K562 (cell line): ENCODE data around the gene PTK7. TPM values are rescaled to one million over a fixed set of nuclear protein-coding genes. Genes with fewer than 3 reads are reported as not detected.
A peak's percentile ranks its signal among the peaks of the same experiment; 100 is the strongest.

Source experiments
- ATAC-seq: fragments of 200-7000 bp; cut with Tn5 transposase; 3 replicates; pipeline ENCODE4 v1.9.1; 2020; ENCODE audit warnings: moderate library complexity
- BruUV-seq: library from RNA; stranded (reverse); fragments of 400-500 nt; replicated peaks from 2 replicates; lab custom pipeline; 2021; lab: Mats Ljungman, UMichigan
- CTCF ChIA-PET: fragments of 300-600 bp; formaldehyde crosslinking; extraction: SDS; loops from one replicate; lab custom pipeline; 2021; ENCODE audit warnings: low intra/inter-chr PET ratio; lab: Yijun Ruan, JAX
- POLR2A ChIA-PET: fragments of 300-600, 350-650 bp; sonication (Branson Sonifier 250); formaldehyde crosslinking; extraction: SDS; loops from one replicate; lab custom pipeline; 2021; ENCODE audit warnings: antibody characterized with exemption, inconsistent platforms; lab: Yijun Ruan, JAX
- DNase-seq, 4 experiments: peaks; one replicate each; pipeline versions ENCODE4 v3.0.0 to v3.0.0-alpha.2; 2011 to 2018; ENCODE audit warnings: low spot score in 3 of 4, mixed read lengths in 3 of 4; ENCODE audit errors: extremely low read depth in 1 of 4
- FAIRE-seq: peaks from 2 replicates; lab custom pipeline; 2011; peaks lifted over from hg19 to GRCh38; lab: Jason Lieb, UNC
- H2AFZ ChIP-seq: 2 replicates; pipeline ENCODE4 v1.6.0; 2011; ENCODE audit warnings: low read depth, low read length, control low read depth, inconsistent platforms
- H3K27ac ChIP-seq: fragments of 200-600 bp; 3 replicates; pipeline ENCODE4 v1.8.0; 2011; ENCODE audit warnings: low read depth, mild to moderate bottlenecking, control low read depth, inconsistent platforms, low read length, moderate library complexity, mixed read lengths; ENCODE audit errors: extremely low read depth
- H3K27me3 ChIP-seq, 2 experiments: fragments of 300-600 bp in 1 of 2; 2 replicates in 1 of 2; 3 replicates in 1 of 2; pipeline versions ENCODE4 v1.6.0 to v1.8.0; 2011; ENCODE audit warnings: inconsistent platforms in 2 of 2, low read length in 2 of 2, mild to moderate bottlenecking in 1 of 2, mixed read lengths in 1 of 2, moderate library complexity in 1 of 2; ENCODE audit not compliant: control insufficient read depth in 2 of 2, insufficient read depth in 2 of 2
- H3K36me3 ChIP-seq: fragments of 300-600 bp; 3 replicates; pipeline ENCODE4 v1.8.0; 2011; ENCODE audit warnings: mild to moderate bottlenecking, low read length, inconsistent platforms; ENCODE audit not compliant: control insufficient read depth, insufficient read depth
- H3K4me1 ChIP-seq, 2 experiments: fragments of 200-600 bp in 1 of 2; replicated peaks in 1 of 2; 2 replicates in 1 of 2; 3 replicates in 1 of 2; pipeline versions ENCODE4 v1.5.1 to v1.8.0; 2011; ENCODE audit warnings: inconsistent platforms in 2 of 2, low read length in 2 of 2, mild to moderate bottlenecking in 1 of 2, mixed read lengths in 1 of 2, moderate library complexity in 1 of 2; ENCODE audit not compliant: control insufficient read depth in 2 of 2, insufficient read depth in 2 of 2
- H3K4me2 ChIP-seq: 2 replicates; pipeline ENCODE4 v1.6.1; 2011; ENCODE audit warnings: low read length, control low read depth, inconsistent platforms, mixed read lengths; ENCODE audit not compliant: insufficient read depth
- H3K4me3 ChIP-seq: fragments of 200-600 bp; sonication (generic), shearing (Covaris generic); 2 replicates; pipeline ENCODE4 v1.5.1; 2016; ENCODE audit warnings: control low read depth, inconsistent platforms
- H3K79me2 ChIP-seq: fragments of 200-600 bp; 3 replicates; pipeline ENCODE4 v1.8.0; 2011; ENCODE audit warnings: low read length, inconsistent platforms; ENCODE audit not compliant: control insufficient read depth, insufficient read depth
- H3K9ac ChIP-seq, 2 experiments: 2 replicates each; pipeline versions ENCODE4 v1.6.0 to v1.6.1; 2011; ENCODE audit warnings: low read depth in 2 of 2, low read length in 2 of 2, control low read depth in 1 of 2, inconsistent platforms in 1 of 2, mild to moderate bottlenecking in 1 of 2, mixed read lengths in 1 of 2; ENCODE audit not compliant: insufficient read depth in 1 of 2
- H3K9me1 ChIP-seq: one replicate; pipeline ENCODE4 v1.6.0; 2011; ENCODE audit warnings: inconsistent platforms, mild to moderate bottlenecking, low read length, moderate library complexity; ENCODE audit not compliant: control insufficient read depth, insufficient read depth
- H3K9me3 ChIP-seq: replicated peaks from 2 replicates; pipeline ENCODE4 v1.5.1; 2011; ENCODE audit warnings: low read depth, low read length, inconsistent platforms; ENCODE audit not compliant: control insufficient read depth, insufficient read depth
- H4K20me1 ChIP-seq: replicated peaks from 2 replicates; pipeline ENCODE4 v1.6.1; 2011; ENCODE audit warnings: low read length, inconsistent platforms, mixed read lengths; ENCODE audit not compliant: control insufficient read depth, insufficient read depth
- ARID1B ChIP-seq: fragments of 450-650 bp; IDR thresholded peaks from 2 replicates; pipeline ENCODE4 v1.6.1; 2016; ENCODE audit warnings: antibody characterized with exemption, mild to moderate bottlenecking, inconsistent platforms
- CHD4 ChIP-seq: fragments of 200-600 bp; sonication (generic); IDR thresholded peaks from 3 replicates; pipeline ENCODE4 v1.6.1; 2012; ENCODE audit warnings: low read depth, mild to moderate bottlenecking, mixed read lengths, low read length, inconsistent platforms; ENCODE audit not compliant: insufficient read depth, insufficient replicate concordance, poor library complexity, severe bottlenecking
- CREB3 ChIP-seq: fragments of 450-650 bp; conservative IDR thresholded peaks from 2 replicates; pipeline ENCODE4 v1.6.1; 2016; ENCODE audit warnings: missing genetic modification characterization, low read depth, mild to moderate bottlenecking, missing compliant biosample characterization, moderate library complexity
- CUX1 ChIP-seq: fragments of 200-800 bp; sonication (Bioruptor generic); IDR thresholded peaks from 2 replicates; pipeline ENCODE4 v1.6.1; 2016; ENCODE audit warnings: missing genetic modification characterization, missing compliant biosample characterization
- DPF2 ChIP-seq: fragments of 450-650 bp; IDR thresholded peaks from 2 replicates; pipeline ENCODE4 v1.6.1; 2016
- NR2C2 ChIP-seq, 2 experiments: fragments of 200-800 bp in 1 of 2; sonication (Bioruptor generic) in 1 of 2; sonication (generic) in 1 of 2; formaldehyde crosslinking in 1 of 2; IDR thresholded peaks; 2 replicates each; pipeline versions ENCODE4 v1.6.1 to v1.8.0; 2016 to 2022; ENCODE audit warnings: mild to moderate bottlenecking in 1 of 2, missing compliant biosample characterization in 1 of 2, missing genetic modification characterization in 1 of 2, missing genetic modification reagents in 1 of 2
- RHOXF2B ChIP-seq: fragments of 250-450 bp; sonication (Bioruptor Pico); conservative IDR thresholded peaks from 2 replicates; pipeline ENCODE4 v1.5.1; 2021
- RNF2 ChIP-seq: sonication (generic); IDR thresholded peaks from 2 replicates; pipeline ENCODE4 v1.6.1; 2016
- SAP30 ChIP-seq: fragments of 200-600 bp; sonication (generic); IDR thresholded peaks from 2 replicates; pipeline ENCODE4 v1.6.1; 2012; ENCODE audit warnings: borderline replicate concordance, low read depth, mild to moderate bottlenecking, moderate library complexity, low read length, control low read depth, inconsistent platforms; ENCODE audit not compliant: insufficient read depth, poor library complexity, severe bottlenecking
- TCF3 ChIP-seq: sonication (generic); formaldehyde crosslinking; IDR thresholded peaks from 2 replicates; pipeline ENCODE4 v1.4.0; 2020; ENCODE audit warnings: mild to moderate bottlenecking, missing genetic modification reagents
- ZBTB2 ChIP-seq: fragments of 450-650 bp; IDR thresholded peaks from 2 replicates; pipeline ENCODE4 v1.6.1; 2016; ENCODE audit warnings: antibody characterized with exemption
- WGBS: fragments of 100-300 bp; shearing (Covaris generic); methylation state at CpG from one replicate; pipeline ENCODE4 v1.1.6; 2016; ENCODE audit warnings: low coverage, mixed read lengths; ENCODE audit not compliant: insufficient coverage; ENCODE audit errors: missing lambda C conversion rate; 5-methylcytosine and 5-hydroxymethylcytosine counted together
- in situ Hi-C: fragments of 300-500 bp; cut with MboI; formaldehyde crosslinking; loops from 4 replicates; pipeline ENCODE4 v1.15.0; 2018; ENCODE audit warnings: inconsistent platforms, mixed read lengths
- intact Hi-C: fragments of 100-400 bp; cut with micrococcal nuclease; formaldehyde crosslinking; loops from 2 replicates; pipeline ENCODE4 v1.14.2; 2022
- polyA plus RNA-seq, 8 experiments: library from polyadenylated mRNA; depleted of rRNA in 4 of 8; stranded (reverse) in 5 of 8; unstranded in 3 of 8; fragments of >200 nt; fragmentation: Nextera tagmentation in 2 of 8; fragmentation: Illumina TruSeq in 1 of 8; extraction: Ambion mirVana in 2 of 8; extraction: Trizol in 1 of 8; gene quantifications; 2 replicates each; pipeline versions ENCODE4 v1.2.1 to v1.2.3, GENCODE V29; 2011 to 2014; ENCODE audit warnings: inconsistent platforms in 1 of 8, missing spikeins in 1 of 8
- total RNA-seq, 7 experiments: library from RNA; depleted of rRNA in 6 of 7; stranded (reverse); fragments of >200 nt in 6 of 7; fragmentation: Illumina TruSeq in 2 of 7; extraction: Trizol in 2 of 7; gene quantifications; 2 replicates each; pipeline versions ENCODE4 v1.2.1 to v1.2.3, GENCODE V29; 2011 to 2021; ENCODE audit warnings: low replicate concordance in 1 of 7

PTK7 gene
- total and polyA plus RNA-seq, 9 of the 15 experiments (the other 6 are each of a cell fraction or from before 2014, with no cell fraction given), result 0.20 to 6.8 (median 4.2) TPM

- TF ChIP-seq ZBTB2 (0 out of 2 replicates have a peak, but pooled peaks have one; percentile 43), DPF2 (peak; percentile 18; the same call in 1 of the 2 replicates), CHD4 (peak; percentile 11), ARID1B (0 out of 2 replicates have a peak, but pooled peaks have one; percentile 9), TCF3 (CRISPR knock-in tag) (peak; percentile 10; the same call in 1 of the 2 replicates)
These were observed 104.9 kb downstream of the PTK7 start (continued) for GRCh38 chr6:43180985-43181384.

- intact Hi-C loops (no loop called here), in situ Hi-C loops (no loop called here)
- DNase-seq (no peak), FAIRE-seq (no peak), ATAC-seq (peak; percentile 1; the same call in 2 of the 3 replicates)
- 24% methylated on average over 9 of the region's 9 CpGs for WGBS
- H3K9me1 ChIP-seq, result no peaks in the 10 kb centered on the region
- H3K36me3 ChIP-seq, result peaks cover 61% of the 10 kb centered on the region
- H3K9ac ChIP-seq, result peak overlapping the region; percentile 77 to 91
- peaks cover 24% of the 10 kb centered on the region; the same call in 2 of the 3 replicates for H3K79me2 ChIP-seq
- TSS peak; percentile 94 for BruUV-seq
- no peaks in the 10 kb centered on the region for H4K20me1 ChIP-seq
- H3K27me3 ChIP-seq, result no peaks in the 10 kb centered on the region
- no peaks in the 10 kb centered on the region for H3K9me3 ChIP-seq
- H2AFZ ChIP-seq, result peak overlapping the region; percentile 89
- ChIA-PET POLR2A (interaction anchor here (0.6 to 4.0 kb wide), 10 partner anchors 9 to 255 kb away, joined by 3 to 40 read pairs (median 4); partner anchors contain the start of genes DNPH1 and SRF), CTCF (interaction anchor here (0.6 to 0.8 kb wide), 2 partner anchors 9 to 47 kb away, joined by 3 to 5 read pairs; no protein-coding TSS in a partner anchor)
- peak overlapping the region; percentile 68 for H3K4me3 ChIP-seq
- peak overlapping the region; percentile 85 for H3K27ac ChIP-seq
- H3K4me2 ChIP-seq, result peak overlapping the region; percentile 99
- H3K4me1 ChIP-seq, result peaks cover 37 to 51% of the 10 kb centered on the region in 2 experiments
- no peak for TF ChIP-seq NR2C2 (CRISPR knock-in tag; IDR thresholded peaks at IDR 0.05)
- TF ChIP-seq NR2C2 (tag; IDR thresholded peaks at IDR 0.05), result no peak
- 0 out of 2 replicates have a peak, but pooled peaks have one; percentile 42 for TF ChIP-seq CUX1 (CRISPR knock-in tag)
- TF ChIP-seq RNF2, result no peak
- no peak for TF ChIP-seq RHOXF2B (CRISPR knock-in tag)
- TF ChIP-seq SAP30, result peak; percentile 47
- 0 out of 2 replicates have a peak, but pooled peaks have one; percentile 16 for TF ChIP-seq CREB3 (tag)
These were observed 105.5 kb downstream of the PTK7 start for GRCh38 chr6:43181621-43181941.
